Measurements from ENCODE around the gene RASGEF1C. TPM values are rescaled to one million over a fixed set of nuclear protein-coding genes. Genes with fewer than 3 reads are reported as not detected.

RASGEF1C gene
- total and polyA plus RNA-seq, 4 donors: 0.09 to 0.10 TPM; not detected in 2

- TF ChIP-seq ZBTB33 (IDR thresholded peaks at IDR 0.05): peak; percentile 63
- TF ChIP-seq FOXA2 (IDR thresholded peaks at IDR 0.05): no peak
These were observed 131.3 kb downstream of the RASGEF1C start (continued) for GRCh38 chr5:180077594-180078284.

GRCh38 chr5:180075703-180076102 is 133.3 kb downstream of the RASGEF1C start:
- peak overlapping the region; percentile 61 to 76 for H3K27ac ChIP-seq (ENCODE audit: low read depth in 1 of 2, low read length in 2 of 2)
- no peak for DNase-seq (ENCODE audit: low spot score)
- H3K36me3 ChIP-seq (ENCODE audit: control insufficient read depth in 4 of 4, insufficient read depth in 3 of 4, low read depth in 1 of 4, low read length in 3 of 4): no peaks in the 10 kb centered on the region
- H3K9me3 ChIP-seq (ENCODE audit: control insufficient read depth in 4 of 4, low read length in 3 of 4): no peaks in the 10 kb centered on the region
- WGBS: 37% methylated on average over 1 of the region's 1 CpG
- peaks cover 7 to 57% (median 42%) of the 10 kb centered on the region in 4 donors for H3K4me1 ChIP-seq (ENCODE audit: control insufficient read depth in 4 of 4, insufficient read depth in 4 of 4, low read length in 3 of 4)
- no peak overlapping the region for H3K4me3 ChIP-seq (ENCODE audit: low read depth in 1 of 3, low read length in 3 of 3)
- H3K27me3 ChIP-seq (ENCODE audit: control insufficient read depth in 4 of 4, insufficient read depth in 4 of 4, low read length in 3 of 4): no peaks in the 10 kb centered on the region
- H3K9ac ChIP-seq (ENCODE audit: low read depth in 1 of 2, low read length in 2 of 2): no peak overlapping the region
- no peak for TF ChIP-seq TAF1 (conservative IDR thresholded peaks at IDR 0.05)
- TF ChIP-seq SP1 (IDR thresholded peaks at IDR 0.05): peak; percentile 57
- no peak for TF ChIP-seq NR2F2 (IDR thresholded peaks at IDR 0.05)
- peak; percentile 10 to 19 for TF ChIP-seq RAD21 (IDR thresholded peaks at IDR 0.05)
- TF ChIP-seq RXRA (IDR thresholded peaks at IDR 0.05): peak; percentile 25 to 70
- TF ChIP-seq ATF3 (IDR thresholded peaks at IDR 0.05): no peak
- TF ChIP-seq MAX (IDR thresholded peaks at IDR 0.05): peak; percentile 77
- peak in 1 of 2 donors; percentile 30 for TF ChIP-seq JUND (IDR thresholded peaks at IDR 0.05)
- peak; percentile 20 for TF ChIP-seq REST (IDR thresholded peaks at IDR 0.05)
- peak; percentile 95 for TF ChIP-seq YY1 (IDR thresholded peaks at IDR 0.05)
- TF ChIP-seq HNF4A (conservative IDR thresholded peaks at IDR 0.05): peak; percentile 19 to 62
- no peak for TF ChIP-seq ZBTB33 (IDR thresholded peaks at IDR 0.05)

All from liver (tissue), 9 donors.